Endothelial cell of umbilical vein (primary cell): ENCODE measurements around the gene DACT2. TPM values are rescaled to one million over a fixed set of nuclear protein-coding genes. Genes with fewer than 3 reads are reported as not detected.
A peak's percentile ranks its signal among the peaks of the same experiment; 100 is the strongest.

ENCODE experiments used
- BruUV-seq: library from RNA; stranded (reverse); fragments of 400-500 nt; replicated peaks from 2 replicates; lab custom pipeline; 2021; lab: Mats Ljungman, UMichigan
- CTCF ChIA-PET: fragments of 300-600, 350-600 bp; sonication (Branson Sonifier 250); formaldehyde crosslinking; loops from one replicate; lab custom pipeline; 2021; ENCODE audit warnings: antibody characterized with exemption, inconsistent platforms; lab: Charles Lee
- POLR2A ChIA-PET: fragments of 300-600, 350-600 bp; sonication (Branson Sonifier 250); formaldehyde crosslinking; loops from one replicate; lab custom pipeline; 2021; ENCODE audit warnings: antibody characterized with exemption, inconsistent platforms; lab: Charles Lee
- DNase-seq: peaks from one replicate; pipeline ENCODE4 v3.0.0-alpha.2; 2011; ENCODE audit warnings: low read depth, low spot score
- FAIRE-seq: peaks from 2 replicates; lab custom pipeline; 2011; peaks lifted over from hg19 to GRCh38; lab: Jason Lieb, UNC
- H2AFZ ChIP-seq: 2 replicates; pipeline ENCODE4 v1.6.0; 2012; ENCODE audit warnings: low read depth, low read length, control low read depth, inconsistent platforms
- H3K27ac ChIP-seq: 2 replicates; pipeline ENCODE4 v1.5.1; 2011; ENCODE audit warnings: low read depth, mild to moderate bottlenecking, control low read depth, low read length, moderate library complexity; ENCODE audit not compliant: insufficient read depth
- H3K27me3 ChIP-seq, 2 experiments: 2 replicates each; pipeline versions ENCODE4 v1.6.0 to v1.6.1; 2011; ENCODE audit warnings: low read length in 2 of 2, mixed read lengths in 1 of 2; ENCODE audit not compliant: control insufficient read depth in 2 of 2, insufficient read depth in 2 of 2
- H3K36me3 ChIP-seq, 2 experiments: 2 replicates in 1 of 2; 3 replicates in 1 of 2; pipeline ENCODE4 v1.5.1; 2011; ENCODE audit warnings: low read length in 2 of 2, mild to moderate bottlenecking in 1 of 2, moderate library complexity in 1 of 2; ENCODE audit not compliant: control insufficient read depth in 2 of 2, insufficient read depth in 2 of 2; ENCODE audit errors: extremely low read depth in 1 of 2
- H3K4me1 ChIP-seq: 3 replicates; pipeline ENCODE4 v1.5.1; 2011; ENCODE audit warnings: mild to moderate bottlenecking, low read length; ENCODE audit not compliant: control insufficient read depth, insufficient read depth; ENCODE audit errors: extremely low read depth
- H3K4me2 ChIP-seq: 2 replicates; pipeline ENCODE4 v1.6.1; 2011; ENCODE audit warnings: low read length, control low read depth, mixed read lengths; ENCODE audit not compliant: insufficient read depth
- H3K4me3 ChIP-seq, 3 experiments: fragments of 200-600 bp in 1 of 3; sonication (generic), shearing (Covaris generic) in 1 of 3; replicated peaks in 1 of 3; 2 replicates each; pipeline ENCODE4 v1.5.1; 2011 to 2016; ENCODE audit warnings: control low read depth in 3 of 3, low read length in 3 of 3, mild to moderate bottlenecking in 2 of 3, inconsistent platforms in 1 of 3, low read depth in 1 of 3, moderate library complexity in 1 of 3; ENCODE audit not compliant: insufficient read depth in 1 of 3
- H3K79me2 ChIP-seq: 2 replicates; pipeline ENCODE4 v1.6.0; 2012; ENCODE audit warnings: low read length, inconsistent platforms; ENCODE audit not compliant: control insufficient read depth, insufficient read depth
- H3K9ac ChIP-seq: replicated peaks from 2 replicates; pipeline ENCODE3; 2011; ENCODE audit warnings: low read length, control low read depth; ENCODE audit not compliant: insufficient read depth; ENCODE audit errors: extremely low read depth
- H3K9me1 ChIP-seq: replicated peaks from 3 replicates; pipeline ENCODE4 v1.6.0; 2011; ENCODE audit warnings: mild to moderate bottlenecking, low read length; ENCODE audit not compliant: control insufficient read depth, insufficient read depth; ENCODE audit errors: extremely low read depth
- H3K9me3 ChIP-seq: replicated peaks from 2 replicates; pipeline ENCODE4 v1.5.1; 2012; ENCODE audit warnings: low read length, inconsistent platforms; ENCODE audit not compliant: control insufficient read depth, insufficient read depth
- H4K20me1 ChIP-seq: replicated peaks from 2 replicates; pipeline ENCODE3; 2011; ENCODE audit warnings: mild to moderate bottlenecking, low read length; ENCODE audit not compliant: control insufficient read depth, insufficient read depth; ENCODE audit errors: extremely low read depth
- EZH2 ChIP-seq: IDR thresholded peaks from 2 replicates; pipeline ENCODE4 v1.6.1; 2012; ENCODE audit warnings: borderline replicate concordance, low read depth, mild to moderate bottlenecking, moderate library complexity, low read length, inconsistent platforms; ENCODE audit not compliant: severe bottlenecking
- FOS ChIP-seq: IDR thresholded peaks from 2 replicates; pipeline ENCODE4 v1.6.1; 2011; ENCODE audit warnings: mild to moderate bottlenecking, low read length, moderate library complexity, borderline replicate concordance; ENCODE audit not compliant: insufficient read depth
- GATA2 ChIP-seq: IDR thresholded peaks from 2 replicates; pipeline ENCODE4 v1.7.0; 2011; ENCODE audit warnings: low read depth, mild to moderate bottlenecking, moderate library complexity, mixed read lengths, low read length; ENCODE audit not compliant: insufficient read length, insufficient read depth
- JUN ChIP-seq: IDR thresholded peaks from 2 replicates; pipeline ENCODE4 v1.6.1; 2011; ENCODE audit warnings: borderline replicate concordance, low read depth; ENCODE audit not compliant: insufficient read length, insufficient read depth
- MYC ChIP-seq: IDR thresholded peaks from one replicate; pipeline ENCODE4 v1.6.1; 2011; ENCODE audit warnings: mild to moderate bottlenecking, low read depth, low read length
- POLR2A ChIP-seq: IDR thresholded peaks from 2 replicates; pipeline ENCODE4 v1.6.1; 2012; ENCODE audit warnings: low read depth, mild to moderate bottlenecking, control low read depth, low read length
- POLR2AphosphoS5 ChIP-seq: IDR thresholded peaks from 2 replicates; pipeline ENCODE4 v1.6.1; 2012; ENCODE audit warnings: low read depth, mild to moderate bottlenecking, control low read depth, low read length, moderate library complexity; ENCODE audit not compliant: insufficient read depth
- dilution Hi-C: fragments of 300-500 bp; cut with MboI; formaldehyde crosslinking; loops from one replicate; pipeline ENCODE4 v1.15.0; 2019; ENCODE audit warnings: low sequenced_read_pairs; ENCODE audit not compliant: extremely low pct_ligation_motif_present
- intact Hi-C: fragments of 100-400 bp; cut with micrococcal nuclease; formaldehyde crosslinking; loops from one replicate; pipeline ENCODE4 v1.10.0; 2022
- polyA plus RNA-seq, 4 experiments: library from polyadenylated mRNA; depleted of rRNA in 3 of 4; stranded (reverse) in 3 of 4; unstranded in 1 of 4; fragments of >200 nt; gene quantifications; 2 replicates each; pipeline versions ENCODE4 v1.2.1 to v1.2.3, GENCODE V29; 2011 to 2012; ENCODE audit warnings: missing spikeins in 1 of 4
- total RNA-seq: library from RNA; stranded (reverse); gene quantifications from 2 replicates; pipeline ENCODE4 v1.2.3, GENCODE V29; 2021
- TF ChIP-seq, protein P1 (sequence below): IDR thresholded peaks from 2 replicates; pipeline ENCODE4 v1.6.1; 2011; ENCODE audit not compliant: insufficient read depth, insufficient read length
- TF ChIP-seq, protein P2 (sequence below), 2 donors: IDR thresholded peaks; 1 replicate in 1 of 2; 2 replicates in 1 of 2; pipeline ENCODE4 v1.5.1; 2011; ENCODE audit warnings: low read length in 2 of 2, mild to moderate bottlenecking in 2 of 2, moderate library complexity in 2 of 2, control low read depth in 1 of 2, inconsistent platforms in 1 of 2, low read depth in 1 of 2; ENCODE audit not compliant: insufficient read depth in 1 of 2; ENCODE audit errors: extremely low read depth in 1 of 2

The DACT2 gene
- total and polyA plus RNA-seq, 2 donors (not counting 3 experiments of a cell fraction or from before 2014, with no cell fraction given): not detected

- Histone ChIP-seq H3K4me1 (peaks cover 11% of the 10 kb centered on the region), H3K79me2 (no peaks in the 10 kb centered on the region), H4K20me1 (no peaks in the 10 kb centered on the region), H3K9ac (peak overlapping the region; percentile 7), H3K36me3 (no peaks in the 10 kb centered on the region), H3K9me1 (no peaks in the 10 kb centered on the region), H3K27ac (peak overlapping the region; percentile 65), H3K9me3 (no peaks in the 10 kb centered on the region), H2AFZ (peak overlapping the region; percentile 27), H3K27me3 (no peaks in the 10 kb centered on the region), H3K4me3 (no peak overlapping the region), H3K4me2 (peak overlapping the region; percentile 25)
- no TSS peak for BruUV-seq
- intact Hi-C loops (no loop called here), dilution Hi-C loops (no loop called here)
- peak; percentile 64 for DNase-seq
- TF ChIP-seq GATA2 (peak; percentile 31), POLR2A (no peak)
- FAIRE-seq: peak; percentile 76
- ChIA-PET POLR2A (no interaction called here), CTCF (no interaction called here)
Observed at GRCh38 chr6:168326294-168327261, 7.0 kb upstream of the DACT2 start.

DNA sequence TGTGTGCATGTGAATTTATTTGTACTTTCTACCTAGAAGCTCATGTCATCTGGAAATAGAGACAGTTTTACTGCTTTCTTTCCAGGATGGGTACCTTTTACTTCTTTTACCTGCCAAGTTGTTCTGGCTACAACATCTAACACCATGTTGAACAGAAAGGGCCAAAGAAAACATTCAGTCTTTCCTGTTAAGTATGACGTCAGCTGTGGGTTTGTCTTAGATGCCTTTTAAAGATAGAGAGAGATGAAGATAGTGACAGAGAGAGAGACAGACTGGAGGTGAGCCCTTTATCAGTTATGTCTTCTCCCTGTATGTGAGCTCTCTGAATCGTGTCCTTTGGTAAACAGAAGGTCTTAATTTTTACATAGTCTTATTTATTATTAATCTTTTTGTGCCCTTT is 3.4 kb upstream of the DACT2 start:
- Histone ChIP-seq H3K79me2 (no peaks in the 10 kb centered on the region), H4K20me1 (no peaks in the 10 kb centered on the region), H2AFZ (no peak overlapping the region), H3K4me1 (peaks cover 11% of the 10 kb centered on the region), H3K27ac (no peak overlapping the region), H3K27me3 (peaks cover 7 to 20% of the 10 kb centered on the region in 2 experiments), H3K36me3 (no peaks in the 10 kb centered on the region), H3K9me1 (no peaks in the 10 kb centered on the region), H3K4me2 (no peak overlapping the region), H3K9ac (no peak overlapping the region), H3K4me3 (no peak overlapping the region), H3K9me3 (no peaks in the 10 kb centered on the region)
- dilution Hi-C loops (no loop called here), intact Hi-C loops (no loop called here)
- no peak for DNase-seq
- FAIRE-seq: peak; percentile 24
- BruUV-seq: no TSS peak
- TF ChIP-seq, protein P1, sequence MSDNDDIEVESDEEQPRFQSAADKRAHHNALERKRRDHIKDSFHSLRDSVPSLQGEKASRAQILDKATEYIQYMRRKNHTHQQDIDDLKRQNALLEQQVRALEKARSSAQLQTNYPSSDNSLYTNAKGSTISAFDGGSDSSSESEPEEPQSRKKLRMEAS: no peak
- TF ChIP-seq GATA2: no peak
- TF ChIP-seq EZH2: no peak
- no peak for TF ChIP-seq JUN
- no peak for TF ChIP-seq MYC
- TF ChIP-seq POLR2AphosphoS5: no peak
- no peak for TF ChIP-seq FOS
- no peak for TF ChIP-seq POLR2A
- TF ChIP-seq, protein P2, sequence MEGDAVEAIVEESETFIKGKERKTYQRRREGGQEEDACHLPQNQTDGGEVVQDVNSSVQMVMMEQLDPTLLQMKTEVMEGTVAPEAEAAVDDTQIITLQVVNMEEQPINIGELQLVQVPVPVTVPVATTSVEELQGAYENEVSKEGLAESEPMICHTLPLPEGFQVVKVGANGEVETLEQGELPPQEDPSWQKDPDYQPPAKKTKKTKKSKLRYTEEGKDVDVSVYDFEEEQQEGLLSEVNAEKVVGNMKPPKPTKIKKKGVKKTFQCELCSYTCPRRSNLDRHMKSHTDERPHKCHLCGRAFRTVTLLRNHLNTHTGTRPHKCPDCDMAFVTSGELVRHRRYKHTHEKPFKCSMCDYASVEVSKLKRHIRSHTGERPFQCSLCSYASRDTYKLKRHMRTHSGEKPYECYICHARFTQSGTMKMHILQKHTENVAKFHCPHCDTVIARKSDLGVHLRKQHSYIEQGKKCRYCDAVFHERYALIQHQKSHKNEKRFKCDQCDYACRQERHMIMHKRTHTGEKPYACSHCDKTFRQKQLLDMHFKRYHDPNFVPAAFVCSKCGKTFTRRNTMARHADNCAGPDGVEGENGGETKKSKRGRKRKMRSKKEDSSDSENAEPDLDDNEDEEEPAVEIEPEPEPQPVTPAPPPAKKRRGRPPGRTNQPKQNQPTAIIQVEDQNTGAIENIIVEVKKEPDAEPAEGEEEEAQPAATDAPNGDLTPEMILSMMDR (IDR thresholded peaks at IDR 0.05; ENCODE audit: extremely low read depth in 1 of 2, insufficient read depth in 1 of 2, low read depth in 1 of 2, low read length in 2 of 2): no peak
- POLR2A ChIA-PET: no interaction called here
- CTCF ChIA-PET: no interaction called here
